Measurements from ENCODE around the gene PUS7L. TPM values are rescaled to one million over a fixed set of nuclear protein-coding genes. Genes with fewer than 3 reads are reported as not detected.

PUS7L gene, protein sequence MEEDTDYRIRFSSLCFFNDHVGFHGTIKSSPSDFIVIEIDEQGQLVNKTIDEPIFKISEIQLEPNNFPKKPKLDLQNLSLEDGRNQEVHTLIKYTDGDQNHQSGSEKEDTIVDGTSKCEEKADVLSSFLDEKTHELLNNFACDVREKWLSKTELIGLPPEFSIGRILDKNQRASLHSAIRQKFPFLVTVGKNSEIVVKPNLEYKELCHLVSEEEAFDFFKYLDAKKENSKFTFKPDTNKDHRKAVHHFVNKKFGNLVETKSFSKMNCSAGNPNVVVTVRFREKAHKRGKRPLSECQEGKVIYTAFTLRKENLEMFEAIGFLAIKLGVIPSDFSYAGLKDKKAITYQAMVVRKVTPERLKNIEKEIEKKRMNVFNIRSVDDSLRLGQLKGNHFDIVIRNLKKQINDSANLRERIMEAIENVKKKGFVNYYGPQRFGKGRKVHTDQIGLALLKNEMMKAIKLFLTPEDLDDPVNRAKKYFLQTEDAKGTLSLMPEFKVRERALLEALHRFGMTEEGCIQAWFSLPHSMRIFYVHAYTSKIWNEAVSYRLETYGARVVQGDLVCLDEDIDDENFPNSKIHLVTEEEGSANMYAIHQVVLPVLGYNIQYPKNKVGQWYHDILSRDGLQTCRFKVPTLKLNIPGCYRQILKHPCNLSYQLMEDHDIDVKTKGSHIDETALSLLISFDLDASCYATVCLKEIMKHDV
- 11.6 TPM for total RNA-seq
- long read RNA-seq, partial matches to known transcripts = 8 of 10 reads
- long read RNA-seq, other reads (novel, unspliced or antisense) = 1 of 10 reads

DNA sequence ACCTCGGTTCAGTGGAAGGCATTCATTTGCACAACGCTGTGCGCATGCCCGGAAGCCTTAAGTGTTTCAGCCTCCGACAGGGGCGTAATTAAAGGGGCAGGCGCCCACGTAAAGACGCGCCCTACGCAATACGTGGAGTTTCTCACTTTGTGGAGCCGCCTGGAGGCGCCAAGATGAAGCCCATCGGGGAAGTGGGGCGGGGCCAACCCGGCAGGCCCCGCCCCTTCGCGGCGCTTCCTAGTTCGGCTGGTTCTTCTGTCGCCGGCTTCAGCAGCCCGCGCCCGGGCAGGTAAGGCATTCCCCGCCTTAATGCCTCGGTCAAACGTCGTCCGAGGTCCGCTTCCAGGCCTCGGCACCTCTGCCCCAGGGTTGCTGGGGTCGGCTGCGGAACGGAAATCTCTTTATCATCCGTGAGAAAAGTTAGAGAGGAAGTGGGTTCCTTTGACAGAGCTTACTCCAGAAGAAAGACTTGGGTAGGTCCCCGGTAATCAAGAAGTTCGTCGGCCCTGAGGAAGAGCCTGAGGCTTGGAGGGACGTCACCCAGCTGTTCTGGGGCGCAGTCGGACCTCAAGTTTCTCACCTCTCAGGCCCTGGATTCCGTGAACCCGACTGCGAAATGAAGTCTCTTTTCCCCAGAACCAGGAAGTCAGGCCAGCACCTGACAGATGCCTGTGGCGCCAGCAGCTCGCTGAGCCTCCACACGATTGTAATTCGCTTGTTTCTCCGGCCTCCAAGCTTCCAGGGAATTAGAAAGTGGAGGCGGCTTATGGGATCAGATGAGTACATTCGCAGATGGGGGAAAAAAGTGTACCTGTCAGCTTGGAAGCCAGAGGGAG, at the start of gene PUS7L, which contains the start of gene IRAK4:
TSS of gene PUS7L (minus strand) at position 63 of the 836 bp plus-strand sequence. CDS start 3,545 bp downstream, outside the sequence.
TSS of gene IRAK4 (plus strand) at position 224 of the 836 bp plus-strand sequence. CDS start 9,161 bp downstream, outside the sequence.
- H3K4me1 ChIP-seq = peaks cover 42% of the 10 kb centered on the region
- DNase-seq = peak; percentile 98
- H3K9me3 ChIP-seq = no peaks in the 10 kb centered on the region
- H3K4me3 ChIP-seq = peak within 1 kb of the TSS; percentile 76
- no peaks in the 10 kb centered on the region for H3K36me3 ChIP-seq
- intact Hi-C loops (cut with DNase I) = no loop called here
- TF ChIP-seq, protein P1, sequence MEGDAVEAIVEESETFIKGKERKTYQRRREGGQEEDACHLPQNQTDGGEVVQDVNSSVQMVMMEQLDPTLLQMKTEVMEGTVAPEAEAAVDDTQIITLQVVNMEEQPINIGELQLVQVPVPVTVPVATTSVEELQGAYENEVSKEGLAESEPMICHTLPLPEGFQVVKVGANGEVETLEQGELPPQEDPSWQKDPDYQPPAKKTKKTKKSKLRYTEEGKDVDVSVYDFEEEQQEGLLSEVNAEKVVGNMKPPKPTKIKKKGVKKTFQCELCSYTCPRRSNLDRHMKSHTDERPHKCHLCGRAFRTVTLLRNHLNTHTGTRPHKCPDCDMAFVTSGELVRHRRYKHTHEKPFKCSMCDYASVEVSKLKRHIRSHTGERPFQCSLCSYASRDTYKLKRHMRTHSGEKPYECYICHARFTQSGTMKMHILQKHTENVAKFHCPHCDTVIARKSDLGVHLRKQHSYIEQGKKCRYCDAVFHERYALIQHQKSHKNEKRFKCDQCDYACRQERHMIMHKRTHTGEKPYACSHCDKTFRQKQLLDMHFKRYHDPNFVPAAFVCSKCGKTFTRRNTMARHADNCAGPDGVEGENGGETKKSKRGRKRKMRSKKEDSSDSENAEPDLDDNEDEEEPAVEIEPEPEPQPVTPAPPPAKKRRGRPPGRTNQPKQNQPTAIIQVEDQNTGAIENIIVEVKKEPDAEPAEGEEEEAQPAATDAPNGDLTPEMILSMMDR (IDR thresholded peaks at IDR 0.05) = peak; percentile 59
- H3K27me3 ChIP-seq (ENCODE audit: low read depth) = no peaks in the 10 kb centered on the region
- H3K27ac ChIP-seq = peak within 1 kb of the TSS; percentile 93
- peak; percentile 99 to 100 for ATAC-seq

DNA sequence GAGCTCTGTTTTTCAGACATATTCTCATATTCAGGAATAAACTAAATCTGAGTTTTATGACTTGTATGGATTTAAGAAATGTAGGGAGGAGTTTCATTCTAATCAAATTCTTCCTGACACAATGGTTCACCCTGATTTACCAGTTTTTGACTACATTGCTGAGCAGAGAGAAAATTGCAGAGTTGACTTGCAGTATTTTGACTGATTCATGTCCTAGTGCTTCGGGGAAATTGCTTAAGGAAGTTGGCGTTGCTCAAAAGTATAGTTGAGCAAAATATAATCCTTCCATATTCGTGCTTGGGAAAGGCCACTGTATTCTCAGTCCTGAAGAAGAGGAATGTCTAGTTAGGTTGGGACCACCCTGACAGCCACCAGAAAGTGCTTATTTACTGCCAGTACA, 48.8 kb upstream of the PUS7L start:
- intact Hi-C loops (cut with DNase I) = no loop called here
- H3K36me3 ChIP-seq = peaks cover 9% of the 10 kb centered on the region
- ATAC-seq (no peak), DNase-seq (no peak)
- H3K27ac ChIP-seq = no peak overlapping the region
- peaks cover 25% of the 10 kb centered on the region for H3K4me1 ChIP-seq
- no peaks in the 10 kb centered on the region for H3K27me3 ChIP-seq (ENCODE audit: low read depth)
- no peaks in the 10 kb centered on the region for H3K9me3 ChIP-seq
- H3K4me3 ChIP-seq = no peak overlapping the region
- TF ChIP-seq, protein P1 (IDR thresholded peaks at IDR 0.05) = no peak

DNA sequence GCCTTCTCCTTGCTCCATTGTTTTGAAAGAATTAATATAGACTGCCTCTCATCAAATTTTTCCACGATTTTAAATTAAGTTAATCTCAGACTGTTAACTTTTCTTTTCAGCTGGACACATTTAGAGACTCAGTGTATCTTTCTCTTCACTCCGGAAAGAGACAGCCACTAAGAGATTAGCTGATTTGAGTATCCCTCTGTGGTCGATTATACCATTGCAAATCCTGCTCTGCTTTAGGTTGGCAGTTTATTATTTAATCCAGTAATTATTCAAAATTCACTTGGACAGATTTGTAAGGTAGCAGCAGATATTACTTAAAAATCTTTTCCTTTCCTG, 48.1 kb upstream of the PUS7L start:
- intact Hi-C loops (cut with DNase I) = no loop called here
- Histone ChIP-seq H3K4me3 (peak overlapping the region; percentile 84), H3K27ac (peak overlapping the region; percentile 94), H3K9me3 (no peaks in the 10 kb centered on the region), H3K27me3 (ENCODE audit: low read depth) (no peaks in the 10 kb centered on the region), H3K36me3 (peaks cover 12% of the 10 kb centered on the region), H3K4me1 (peaks cover 25% of the 10 kb centered on the region)
- ATAC-seq (no peak), DNase-seq (no peak)
- TF ChIP-seq, protein P1 (IDR thresholded peaks at IDR 0.05) = no peak

DNA sequence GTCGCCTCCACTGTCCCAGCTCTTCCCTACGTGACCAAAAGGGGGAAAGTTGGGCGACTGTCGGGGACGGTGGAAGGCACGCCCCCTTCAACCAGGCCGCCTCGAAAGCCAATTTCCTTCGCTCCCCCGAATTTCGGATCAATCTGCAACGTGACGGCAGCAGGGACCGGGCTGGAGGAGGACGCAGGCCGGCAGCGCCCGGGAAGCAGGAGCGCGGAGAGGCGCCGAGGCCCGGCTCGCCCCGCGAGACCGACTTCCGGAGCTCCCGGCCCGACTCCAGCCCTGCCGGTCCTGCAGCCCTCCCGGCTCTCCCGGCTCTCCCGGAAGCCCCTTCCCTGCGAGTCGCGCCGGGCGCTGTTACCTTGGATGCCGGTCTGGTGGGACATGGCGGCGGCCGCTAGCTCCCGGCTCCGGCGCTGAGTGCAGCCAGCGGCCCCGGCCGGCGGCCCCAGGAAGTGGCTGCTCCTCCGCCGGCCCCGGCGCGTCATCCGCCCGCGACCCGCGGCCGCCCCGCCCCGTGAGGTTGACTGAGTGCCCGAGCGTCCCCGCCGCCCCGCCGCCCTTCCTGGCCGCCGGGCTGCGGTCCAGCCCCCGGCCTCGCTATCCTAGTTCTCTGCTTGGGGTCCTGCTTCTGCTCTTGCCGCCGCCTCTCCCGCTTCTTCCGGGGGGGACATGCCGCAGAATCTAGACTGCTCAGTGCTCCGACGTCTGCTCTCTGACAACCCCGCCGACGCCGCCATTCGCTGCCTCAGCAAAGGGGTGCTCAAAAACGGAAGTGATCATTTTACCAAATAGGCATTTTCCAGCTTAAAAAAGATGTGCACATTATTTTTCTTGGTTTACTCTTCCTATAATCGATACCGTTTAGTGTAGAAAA, 47.5 kb upstream of the PUS7L start, which contains the start of gene TWF1:
TSS of gene TWF1 (minus strand) at position 458 of the 877 bp plus-strand sequence. CDS start at position 386, 72 bp downstream.
- TF ChIP-seq, protein P1 (IDR thresholded peaks at IDR 0.05) = peak; percentile 5

More for the DNA sequence above, 47.5 kb upstream of the PUS7L start, which contains the start of gene TWF1:
- Histone ChIP-seq H3K4me1 (peaks cover 25% of the 10 kb centered on the region), H3K27ac (peak within 1 kb of the TSS; percentile 94), H3K4me3 (peak within 1 kb of the TSS; percentile 84), H3K36me3 (peaks cover 18% of the 10 kb centered on the region), H3K27me3 (ENCODE audit: low read depth) (no peaks in the 10 kb centered on the region), H3K9me3 (no peaks in the 10 kb centered on the region)
- peak; percentile 92 for DNase-seq
- ATAC-seq = peak; percentile 99 to 100
- intact Hi-C loops (cut with DNase I) = no loop called here
